OCI-LY1 (cell line): ENCODE results near the gene KLK4.

Source experiments
- H2AFZ ChIP-seq: fragments of 200-600 bp; sonication (generic), shearing (Covaris generic); 2 replicates; pipeline ENCODE4 v1.6.0; 2014; ENCODE audit warnings: antibody characterized with exemption, mild to moderate bottlenecking, low read length
- H3F3A ChIP-seq: fragments of 200-600 bp; sonication (generic), shearing (Covaris generic); 2 replicates; pipeline ENCODE4 v1.6.0; 2014; ENCODE audit warnings: mild to moderate bottlenecking, antibody characterized with exemption, low read length, moderate library complexity; ENCODE audit not compliant: insufficient read depth
- H3K27ac ChIP-seq: fragments of 200-600 bp; sonication (generic); 2 replicates; pipeline ENCODE4 v1.5.1; 2014; ENCODE audit warnings: low read length, mixed run types, mild to moderate bottlenecking, low read depth; ENCODE audit not compliant: poor library complexity, severe bottlenecking
- H3K27me3 ChIP-seq: fragments of 200-600 bp; sonication (generic); 2 replicates; pipeline ENCODE4 v1.6.0; 2014; ENCODE audit warnings: antibody characterized with exemption, mild to moderate bottlenecking, low read length, moderate library complexity; ENCODE audit not compliant: insufficient read depth
- H3K36me3 ChIP-seq: fragments of 200-600 bp; sonication (generic); 2 replicates; pipeline ENCODE4 v1.6.1; 2014; ENCODE audit warnings: mild to moderate bottlenecking, antibody characterized with exemption, low read length, moderate library complexity, mixed read lengths; ENCODE audit not compliant: insufficient read depth
- H3K4me1 ChIP-seq: fragments of 200-600 bp; sonication (generic); 2 replicates; pipeline ENCODE4 v1.5.1; 2014; ENCODE audit warnings: mild to moderate bottlenecking, low read length, moderate library complexity; ENCODE audit not compliant: insufficient read depth, severe bottlenecking
- H3K4me2 ChIP-seq: fragments of 200-600 bp; sonication (generic), shearing (Covaris generic); 2 replicates; pipeline ENCODE4 v1.6.1; 2014; ENCODE audit warnings: low read length
- H3K4me3 ChIP-seq: fragments of 200-600 bp; sonication (generic); 2 replicates; pipeline ENCODE4 v1.5.1; 2014; ENCODE audit warnings: low read length, low read depth, mild to moderate bottlenecking, mixed read lengths; ENCODE audit not compliant: poor library complexity, severe bottlenecking
- H3K79me2 ChIP-seq: fragments of 200-600 bp; shearing (Covaris generic); 2 replicates; pipeline ENCODE4 v1.6.1; 2016; ENCODE audit warnings: mixed run types, low read length, mixed read lengths; ENCODE audit not compliant: insufficient read depth
- H3K9ac ChIP-seq: fragments of 200-600 bp; sonication (generic), shearing (Covaris generic); 2 replicates; pipeline ENCODE4 v1.6.1; 2014; ENCODE audit warnings: mild to moderate bottlenecking, low read length, mixed read lengths
- H3K9me2 ChIP-seq: fragments of 200-600 bp; sonication (generic), shearing (Covaris generic); 2 replicates; pipeline ENCODE4 v1.6.1; 2014; ENCODE audit warnings: low read depth, mild to moderate bottlenecking, low read length, mixed read lengths
- H3K9me3 ChIP-seq: fragments of 200-600 bp; shearing (Covaris generic); 2 replicates; pipeline ENCODE4 v1.6.1; 2014; ENCODE audit warnings: low read length, mixed read lengths
- H4K20me1 ChIP-seq: fragments of 200-600 bp; sonication (generic), shearing (Covaris generic); 2 replicates; pipeline ENCODE4 v1.6.0; 2016; ENCODE audit warnings: mild to moderate bottlenecking, low read length; ENCODE audit not compliant: insufficient read depth
- CTCF ChIP-seq: fragments of 200-600 bp; sonication (generic), shearing (Covaris generic); IDR thresholded peaks from 2 replicates; pipeline ENCODE4 v1.5.1; 2017; ENCODE audit warnings: mild to moderate bottlenecking, antibody characterized with exemption, low read length, moderate library complexity, mixed read lengths
- EZH2 ChIP-seq: fragments of 200-600 bp; sonication (generic), shearing (Covaris generic); IDR thresholded peaks from 2 replicates; pipeline ENCODE4 v1.8.0; 2017; ENCODE audit warnings: borderline replicate concordance, mixed run types, mild to moderate bottlenecking, antibody characterized with exemption, low read length, moderate library complexity, mixed read lengths

Gene KLK4

GRCh38 chr19:50911206-50912101 lies at the start of gene KLK4:
Gene KLK4 (minus strand): TSS chr19:50911395. CDS start chr19:50910738, 657 bp downstream.
- Histone ChIP-seq H4K20me1 (no peaks in the 10 kb centered on the region), H3K4me1 (no peaks in the 10 kb centered on the region), H3K4me3 (no peak within 1 kb of the TSS), H3K79me2 (no peaks in the 10 kb centered on the region), H3K36me3 (no peaks in the 10 kb centered on the region), H3K9me2 (no peaks in the 10 kb centered on the region), H3K9me3 (no peaks in the 10 kb centered on the region), H3K9ac (no peak within 1 kb of the TSS), H3K27me3 (no peaks in the 10 kb centered on the region), H3F3A (no peaks in the 10 kb centered on the region), H2AFZ (no peak within 1 kb of the TSS), H3K4me2 (no peak within 1 kb of the TSS), H3K27ac (no peak within 1 kb of the TSS)
- TF ChIP-seq CTCF (no peak), EZH2 (no peak)

- no peak overlapping the region for H3K27ac ChIP-seq
- H3K27me3 ChIP-seq: no peaks in the 10 kb centered on the region
- no peak overlapping the region for H2AFZ ChIP-seq
- H3K4me2 ChIP-seq: no peak overlapping the region
- no peak overlapping the region for H3K4me3 ChIP-seq
- H3K9ac ChIP-seq: no peak overlapping the region
- TF ChIP-seq CTCF (no peak), EZH2 (no peak)
- H4K20me1 ChIP-seq: no peaks in the 10 kb centered on the region
- H3K4me1 ChIP-seq: no peaks in the 10 kb centered on the region
- no peaks in the 10 kb centered on the region for H3F3A ChIP-seq
- no peaks in the 10 kb centered on the region for H3K79me2 ChIP-seq
- H3K9me2 ChIP-seq: no peaks in the 10 kb centered on the region
- no peaks in the 10 kb centered on the region for H3K36me3 ChIP-seq
- H3K9me3 ChIP-seq: no peaks in the 10 kb centered on the region
Measured at GRCh38 chr19:50959731-50960500, 48.7 kb upstream of the KLK4 start.

- H3K4me2 ChIP-seq: no peak overlapping the region
- no peaks in the 10 kb centered on the region for H3K36me3 ChIP-seq
- no peaks in the 10 kb centered on the region for H3K4me1 ChIP-seq
- H3K27me3 ChIP-seq: no peaks in the 10 kb centered on the region
- H4K20me1 ChIP-seq: no peaks in the 10 kb centered on the region
- no peak for TF ChIP-seq CTCF
- no peak for TF ChIP-seq EZH2
- no peaks in the 10 kb centered on the region for H3K9me2 ChIP-seq
- no peak overlapping the region for H3K27ac ChIP-seq
- H3F3A ChIP-seq: no peaks in the 10 kb centered on the region
- no peaks in the 10 kb centered on the region for H3K79me2 ChIP-seq
- H3K9ac ChIP-seq: no peak overlapping the region
- no peak overlapping the region for H2AFZ ChIP-seq
- H3K4me3 ChIP-seq: no peak overlapping the region
- H3K9me3 ChIP-seq: no peaks in the 10 kb centered on the region
Measured at GRCh38 chr19:50957587-50957986, 46.4 kb upstream of the KLK4 start.
